Raji (cell line): ENCODE data around the gene SFXN4.
A peak's percentile ranks its signal among the peaks of the same experiment; 100 is the strongest.

Source experiments
- POLR2A ChIP-seq: IDR thresholded peaks from 2 replicates; pipeline ENCODE4 v1.6.1; 2011; ENCODE audit warnings: low read depth, low read length, control low read depth; ENCODE audit not compliant: insufficient read depth

The SFXN4 gene

DNA sequence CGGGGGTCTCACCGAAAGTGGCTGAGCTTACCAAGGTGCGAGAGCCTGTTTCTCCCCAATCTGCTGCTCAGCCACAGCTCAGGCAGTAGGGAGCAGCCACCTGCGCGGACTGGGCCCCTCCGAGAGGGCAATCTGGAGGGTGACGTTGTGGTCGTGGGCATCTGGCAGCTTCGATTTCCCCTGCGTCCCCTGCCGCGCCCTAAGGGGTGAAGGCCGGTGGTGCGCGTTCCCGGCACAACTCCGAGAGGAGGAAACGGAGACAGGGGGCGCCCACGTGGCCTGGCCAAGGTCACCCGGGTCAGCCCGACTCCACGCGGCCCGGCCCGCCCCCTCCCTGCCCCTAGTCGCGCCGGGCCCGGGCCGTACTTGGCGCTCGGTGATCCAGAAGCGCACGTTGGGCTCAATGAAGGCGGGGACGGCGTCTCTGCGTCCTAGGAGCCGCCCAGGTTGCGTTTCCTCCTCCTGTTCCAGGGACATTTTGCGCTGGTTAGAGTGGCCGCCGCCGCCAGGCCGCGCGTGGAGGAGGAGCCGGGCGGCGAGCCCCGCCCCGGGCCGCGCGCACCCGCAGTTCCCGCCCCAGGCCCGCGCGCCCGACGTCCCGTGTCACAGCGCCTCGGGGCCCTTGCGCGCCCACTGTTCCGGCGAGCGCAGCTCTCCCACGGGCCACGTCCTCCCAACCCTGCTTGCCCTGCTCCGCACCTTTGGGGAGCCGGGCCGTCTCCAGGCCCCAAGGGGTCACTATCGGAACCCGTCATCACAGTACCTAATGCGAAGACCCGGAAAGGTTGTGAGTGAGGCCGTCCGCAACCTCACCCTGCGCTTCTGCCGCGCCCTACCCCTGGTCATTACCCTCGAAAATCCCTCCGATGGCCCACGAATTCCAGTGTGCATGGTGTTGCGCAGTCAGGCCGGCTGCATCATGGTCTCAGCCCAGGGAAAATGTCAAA lies at the start of gene SFXN4:
Gene SFXN4 (minus strand): TSS at position 544 of the 947 bp plus-strand sequence. CDS start 67 bp downstream, at position 477.
- TF ChIP-seq POLR2A: peak; percentile 73

GRCh38 chr10:119211625-119212441 lies 46.3 kb upstream of the SFXN4 start:
- TF ChIP-seq POLR2A: no peak

- no peak for TF ChIP-seq POLR2A
Observed at GRCh38 chr10:119211176-119211575, 45.7 kb upstream of the SFXN4 start.

- no peak for TF ChIP-seq POLR2A
Observed at GRCh38 chr10:119210633-119211032, 45.1 kb upstream of the SFXN4 start.

GRCh38 chr10:119209736-119210355 lies 44.3 kb upstream of the SFXN4 start:
- no peak for TF ChIP-seq POLR2A

GRCh38 chr10:119209035-119209735 lies 43.7 kb upstream of the SFXN4 start:
- no peak for TF ChIP-seq POLR2A

DNA sequence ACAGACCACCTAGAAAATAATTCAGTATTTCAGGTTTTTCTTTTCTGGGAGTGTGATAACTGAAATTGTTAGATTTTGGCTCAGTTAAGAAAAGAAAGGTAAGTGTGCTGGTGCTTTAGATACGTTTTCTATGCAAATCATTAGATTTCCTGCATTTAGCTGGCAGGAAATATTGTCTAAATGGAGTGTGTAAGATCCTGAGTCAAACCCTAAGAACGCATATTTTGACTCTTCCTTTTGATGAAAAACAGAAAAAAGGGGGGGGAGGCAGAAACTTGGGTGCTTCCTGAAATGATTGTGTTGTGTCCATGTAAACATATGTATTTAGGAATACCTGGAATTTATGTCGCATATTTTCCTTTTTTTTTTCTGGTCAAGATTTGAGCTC lies 43.0 kb upstream of the SFXN4 start:
- no peak for TF ChIP-seq POLR2A

DNA sequence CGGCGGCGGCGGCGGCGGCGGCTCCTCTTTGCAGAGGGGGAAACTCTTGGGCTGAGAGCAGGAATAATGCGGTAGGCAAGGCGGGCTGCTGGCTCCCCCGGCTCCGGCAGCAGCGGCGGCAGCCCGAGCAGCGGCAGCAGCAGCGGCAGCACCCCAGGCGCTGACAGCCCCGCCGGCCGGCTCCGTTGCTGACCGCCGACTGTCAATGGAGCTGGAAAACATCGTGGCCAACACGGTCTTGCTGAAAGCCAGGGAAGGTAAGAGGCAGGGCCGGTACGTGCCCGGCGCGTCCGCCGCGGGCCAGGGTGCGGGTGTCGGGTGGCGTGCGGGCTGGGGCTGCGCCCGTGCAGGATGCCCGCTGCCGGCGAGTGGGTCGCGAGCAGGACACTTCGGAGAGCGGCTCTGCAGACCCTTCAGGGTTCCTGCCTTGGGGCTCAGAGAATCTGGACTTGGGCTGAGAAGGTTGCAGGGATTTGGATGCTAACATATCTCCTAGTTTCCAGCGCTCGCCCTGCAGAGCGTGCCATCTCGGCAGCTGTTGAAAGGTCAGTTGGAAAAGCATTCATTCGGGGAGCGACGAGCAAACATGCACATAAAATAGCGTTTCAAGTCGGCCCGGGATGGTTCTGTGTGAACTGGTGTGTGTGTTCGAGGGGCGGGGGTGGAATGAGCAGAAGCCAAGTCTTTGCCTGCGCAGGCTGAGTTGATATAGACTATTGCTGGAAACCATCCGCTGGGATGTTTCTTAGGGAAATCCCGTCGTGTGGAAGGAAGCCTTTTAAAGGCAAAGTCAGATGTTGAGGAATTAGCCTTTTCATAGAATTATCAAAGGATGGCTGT lies 42.4 kb upstream of the SFXN4 start:
- no peak for TF ChIP-seq POLR2A

- TF ChIP-seq POLR2A: peak; percentile 63
Observed at GRCh38 chr10:119207366-119207666, 41.8 kb upstream of the SFXN4 start, which contains the start of gene GRK5. Gene GRK5 (plus strand): TSS chr10:119207571. CDS start chr10:119207918, 347 bp downstream.

GRCh38 chr10:119206603-119207365 lies 41.3 kb upstream of the SFXN4 start:
- no peak for TF ChIP-seq POLR2A

DNA sequence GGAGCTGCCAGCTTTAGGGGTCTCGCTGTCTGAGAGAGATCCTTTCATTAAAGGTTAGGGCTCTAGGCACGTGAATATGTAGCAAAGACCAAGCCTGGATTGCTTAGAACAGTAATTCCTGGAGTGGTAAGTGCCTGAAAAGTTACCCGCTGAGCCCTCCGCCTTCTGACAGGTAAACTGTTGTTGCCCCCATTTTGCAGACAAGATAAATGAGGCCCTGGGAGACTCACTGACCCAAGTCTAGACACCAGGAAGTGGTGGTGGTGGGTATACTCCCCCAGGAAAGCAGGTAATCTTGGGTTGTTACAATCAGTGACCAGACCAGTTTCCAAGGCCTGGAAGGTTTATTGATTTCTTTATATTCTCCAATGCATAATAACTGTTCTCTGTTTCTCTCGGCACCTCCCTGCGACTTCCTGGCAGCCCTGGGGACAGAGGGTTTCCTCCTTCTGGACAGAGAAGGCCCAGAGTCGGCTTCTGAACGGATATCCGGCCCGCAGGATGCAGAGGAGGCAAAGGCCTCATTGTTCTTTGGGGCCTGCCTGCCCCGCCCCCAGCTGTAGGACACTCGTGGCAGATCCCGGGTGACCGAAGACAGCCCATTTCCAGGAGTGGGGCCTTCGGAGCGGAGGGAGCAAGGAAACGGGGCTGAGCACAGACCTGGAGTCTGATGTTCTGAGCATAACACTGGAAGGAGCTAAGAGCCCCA lies 40.5 kb upstream of the SFXN4 start:
- TF ChIP-seq POLR2A: no peak

GRCh38 chr10:119203006-119203405 lies 37.5 kb upstream of the SFXN4 start:
- no peak for TF ChIP-seq POLR2A

GRCh38 chr10:119201233-119201632 lies 35.7 kb upstream of the SFXN4 start:
- TF ChIP-seq POLR2A: no peak
